Activated CD4-positive, CD25-positive, alpha-beta regulatory T cell (primary cell): ENCODE results near the gene CFC1B.
"Not testable (repeated sequence)": the region's sequence is repeated elsewhere in the genome, so short reads cannot be mapped to it uniquely, and the experiment has no call there.

Experiments used
- DNase-seq, 4 experiments: peaks; one replicate each; lab custom pipeline; 2025; lab: John Stamatoyannopoulos, UW

The CFC1B gene

DNA sequence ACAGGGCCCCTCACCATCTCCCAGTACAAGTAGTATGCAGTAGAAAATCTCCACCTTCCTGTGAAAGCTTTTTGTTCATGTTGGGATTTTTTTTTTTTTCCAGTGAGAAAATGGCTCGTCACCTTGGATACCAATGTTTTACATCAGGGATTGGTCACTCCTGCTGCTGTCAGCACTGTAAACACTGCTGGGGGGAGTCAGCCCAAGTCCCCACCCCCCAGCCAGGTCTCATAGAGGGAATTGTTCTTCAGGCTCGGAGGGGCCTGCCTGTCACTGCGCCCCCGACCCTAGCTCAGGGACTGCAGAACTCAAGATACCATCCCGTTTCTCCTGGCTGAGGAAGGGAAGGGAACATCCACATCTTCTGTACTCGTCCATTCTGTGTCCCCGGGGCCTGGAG lies at the start of gene CFC1B:
Gene CFC1B (plus strand): TSS at position 231 of the 400 bp plus-strand sequence. CDS start 263 bp downstream, outside the sequence.
- not testable (repeated sequence) for DNase-seq

DNA sequence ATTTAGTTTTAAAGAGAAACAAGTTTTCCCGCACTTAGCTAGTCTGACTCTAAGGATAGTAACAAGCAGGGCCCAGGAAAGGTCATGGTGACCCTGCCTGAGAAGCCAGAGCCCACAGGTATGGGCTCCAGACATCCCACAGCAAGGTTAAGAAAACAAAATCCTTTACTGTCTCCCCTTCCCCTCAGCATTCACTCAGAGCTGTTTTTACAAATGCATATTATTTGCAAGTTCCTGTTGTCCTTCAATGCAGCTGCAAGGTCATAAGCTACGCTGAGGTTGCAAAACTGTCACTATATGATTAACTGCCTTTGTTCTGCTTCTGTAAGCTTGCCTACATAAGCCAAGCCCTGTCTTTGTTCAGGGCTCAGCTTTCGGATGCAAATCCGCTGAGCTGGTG lies 29.9 kb upstream of the CFC1B start:
- DNase-seq: not testable (repeated sequence)

DNA sequence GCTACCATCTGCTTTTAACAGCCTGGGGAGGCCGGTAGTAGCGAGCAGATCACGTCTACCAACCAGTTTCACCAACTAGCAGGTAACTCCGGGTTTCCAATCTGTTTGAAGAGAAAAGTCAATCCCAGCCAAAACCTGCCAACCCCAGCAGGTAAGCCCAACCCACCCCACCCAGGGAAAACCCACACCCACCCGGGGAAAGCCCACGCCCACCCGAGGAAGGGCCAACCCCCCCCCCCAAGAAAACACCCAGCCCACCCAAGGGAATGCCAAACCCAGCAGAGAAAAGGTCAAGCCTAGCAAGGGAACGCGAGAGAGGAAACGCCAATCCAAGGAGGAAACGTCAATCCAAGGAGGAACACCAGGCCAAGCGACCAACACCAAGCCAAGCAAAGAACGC lies 11.8 kb upstream of the CFC1B start, which contains the start of gene POTEI:
Gene POTEI (minus strand): TSS at position 101 of the 400 bp plus-strand sequence. CDS start 93 bp downstream, at position 8.
- DNase-seq: not testable (repeated sequence)

DNA sequence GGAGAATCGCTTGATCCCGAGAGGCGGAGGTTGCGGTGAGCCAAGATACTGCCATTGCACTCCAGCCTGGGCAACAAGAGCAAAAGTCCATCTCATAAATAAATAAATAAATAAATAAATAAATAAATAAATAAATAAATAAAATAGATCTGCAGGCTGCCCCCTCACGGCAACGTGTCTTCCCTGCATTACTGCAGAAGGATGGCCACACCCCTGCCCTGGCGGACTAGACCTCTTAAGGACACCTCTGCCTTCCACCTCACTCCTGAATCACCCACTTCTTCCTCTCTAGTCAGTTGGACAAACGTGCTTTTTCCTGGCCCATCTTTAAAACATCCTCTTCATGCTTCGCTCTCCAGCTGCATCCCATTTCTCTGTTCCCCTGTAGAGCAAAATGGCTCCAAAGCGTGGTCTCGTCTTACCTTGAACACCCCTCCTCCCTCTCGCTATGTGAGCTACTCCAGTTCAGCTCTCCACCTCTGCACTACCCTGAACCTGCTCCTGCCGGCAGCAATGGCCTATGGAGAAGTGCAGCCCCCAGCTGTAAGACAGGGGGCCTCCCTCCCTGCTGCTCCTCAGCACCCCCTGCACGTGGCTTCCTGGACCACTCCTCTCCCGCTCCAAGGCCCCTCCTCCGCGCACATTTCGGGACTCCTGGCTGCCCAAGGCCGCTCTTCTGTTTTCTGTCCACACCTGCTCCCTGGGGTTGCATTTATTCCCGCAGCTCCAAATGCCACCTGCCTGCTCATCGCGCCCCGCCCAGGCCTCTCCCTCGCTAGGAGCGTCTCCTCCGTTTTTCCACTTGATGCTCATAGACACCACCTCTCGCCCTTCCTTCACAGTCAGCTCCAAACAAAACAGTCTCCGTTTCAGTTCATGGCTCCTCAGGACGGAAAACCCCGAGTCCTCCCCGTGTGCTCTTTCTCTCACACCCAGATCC lies 9.9 kb upstream of the CFC1B start:
- not testable (repeated sequence) for DNase-seq

DNA sequence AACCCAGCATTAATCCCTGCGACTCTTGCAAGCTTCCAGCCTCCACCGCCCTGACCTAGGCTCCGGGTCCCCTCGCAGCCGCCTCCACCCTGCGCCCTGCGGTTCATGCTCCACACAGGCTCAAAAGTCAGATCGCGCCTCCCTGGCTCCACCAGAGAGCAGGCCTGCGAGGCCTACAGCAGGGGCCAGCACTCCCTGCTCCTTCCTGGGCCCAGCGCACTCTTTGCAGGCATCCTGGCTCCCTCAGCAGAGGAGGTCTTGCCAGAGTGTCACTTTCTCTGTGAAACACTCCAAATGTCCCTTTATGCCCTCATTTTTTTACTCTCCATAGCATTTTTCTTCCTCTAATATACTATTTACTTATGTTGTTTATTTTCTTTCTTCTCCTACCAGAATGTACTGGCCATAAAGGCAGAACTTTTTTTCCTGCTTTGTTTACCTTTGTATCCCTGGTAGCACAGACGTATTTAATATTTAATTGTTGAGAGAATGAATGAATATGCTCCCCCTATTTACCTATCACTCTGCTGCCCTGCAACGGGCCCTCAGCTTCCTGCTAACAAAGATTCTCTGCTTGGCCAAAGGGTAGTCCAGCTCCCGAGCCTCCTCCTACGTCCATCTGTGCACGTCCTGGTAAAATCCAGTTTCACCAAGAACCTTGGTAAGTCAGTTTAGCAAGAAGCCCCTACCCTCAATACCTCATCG lies 9.1 kb upstream of the CFC1B start:
- not testable (repeated sequence) for DNase-seq

DNA sequence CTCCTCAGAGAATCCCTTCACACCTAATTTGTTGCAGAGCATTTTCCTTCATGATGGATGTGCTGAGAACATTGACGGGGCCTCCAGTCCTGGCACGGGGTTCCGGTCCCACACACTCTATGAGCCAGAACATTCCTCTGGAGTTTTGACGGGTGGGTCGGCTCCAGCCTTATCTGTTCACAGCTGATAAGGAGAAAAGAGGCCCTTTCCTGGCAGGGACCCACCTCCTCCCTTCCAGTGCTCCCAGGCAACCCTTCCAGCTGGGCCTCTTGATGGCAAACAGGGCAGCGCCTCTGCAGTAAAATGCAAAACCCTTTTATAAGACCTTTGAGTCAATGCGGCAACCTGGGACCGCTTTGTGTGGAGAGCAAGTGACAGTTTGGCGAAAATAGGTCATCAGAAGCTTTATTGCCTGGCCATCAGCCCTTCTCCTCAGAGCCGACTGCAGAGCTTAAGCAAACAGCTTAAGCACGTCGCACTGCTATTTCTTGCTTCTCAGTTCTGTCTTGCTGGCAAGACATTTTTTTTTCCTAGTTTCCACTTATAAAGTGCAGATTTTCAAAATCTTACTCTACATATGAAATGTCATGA lies 2.4 kb upstream of the CFC1B start:
- not testable (repeated sequence) for DNase-seq

DNA sequence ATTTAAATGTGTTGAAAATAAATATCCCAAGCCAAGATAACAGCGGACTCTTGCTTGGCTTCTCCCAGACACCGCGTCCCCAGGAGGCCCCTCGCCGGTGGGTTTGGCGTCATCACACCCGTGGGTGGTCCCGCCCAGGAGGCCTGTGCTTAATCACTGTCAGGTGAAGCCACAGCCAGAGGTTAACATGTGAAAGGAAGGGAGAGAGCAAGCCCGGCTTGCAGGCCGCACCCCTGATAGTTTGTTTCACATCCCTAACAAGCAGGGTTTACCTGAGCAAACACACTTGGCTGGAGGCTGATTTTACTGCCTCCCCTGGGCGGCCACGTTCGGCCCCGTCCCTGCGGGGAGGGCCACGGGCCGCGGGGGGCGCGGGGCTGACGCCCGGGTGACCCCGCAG lies 1.4 kb downstream of the CFC1B start:
- DNase-seq: not testable (repeated sequence)

DNA sequence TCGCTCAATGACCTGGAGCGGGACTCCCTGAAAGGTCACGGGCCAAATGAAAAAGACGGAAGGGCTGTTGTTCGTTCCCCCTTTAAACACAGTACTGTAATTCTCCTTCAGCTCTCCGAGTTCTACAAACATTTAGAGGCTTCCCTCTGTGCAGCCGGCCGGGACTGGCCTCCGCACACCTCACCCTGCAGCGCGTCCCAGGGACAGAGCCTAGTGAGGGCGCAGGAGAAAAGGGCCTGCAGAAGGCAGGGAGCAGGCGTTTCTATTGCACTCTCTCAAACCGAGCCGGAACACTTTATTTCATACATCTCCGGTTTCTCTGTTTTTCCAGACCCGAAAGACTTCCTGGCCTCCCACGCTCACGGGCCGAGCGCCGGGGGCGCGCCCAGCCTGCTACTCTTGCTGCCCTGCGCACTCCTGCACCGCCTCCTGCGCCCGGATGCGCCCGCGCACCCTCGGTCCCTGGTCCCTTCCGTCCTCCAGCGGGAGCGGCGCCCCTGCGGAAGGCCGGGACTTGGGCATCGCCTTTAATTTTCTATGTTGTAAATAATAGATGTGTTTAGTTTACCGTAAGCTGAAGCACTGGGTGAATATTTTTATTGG lies 6.4 kb downstream of the CFC1B start:
- not testable (repeated sequence) for DNase-seq

DNA sequence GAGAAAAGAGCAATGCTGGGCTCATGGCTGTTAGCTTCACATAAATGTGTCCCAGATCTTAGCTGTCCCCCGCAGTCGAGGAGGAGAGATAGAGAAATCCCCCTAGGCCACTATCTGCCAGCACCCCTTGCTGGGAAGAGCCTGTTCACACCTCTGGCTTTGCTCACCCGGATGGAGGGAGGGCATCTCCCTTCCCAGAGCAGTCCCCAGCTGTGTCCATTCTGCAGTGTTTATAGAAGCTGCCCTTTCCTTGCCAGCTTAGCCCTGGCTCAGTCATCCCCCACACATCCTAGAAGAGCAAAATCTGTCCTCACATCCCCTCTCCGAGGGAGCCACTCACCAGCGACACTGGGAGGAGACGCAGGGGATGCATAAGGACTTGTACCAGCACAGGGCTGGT lies 8.5 kb downstream of the CFC1B start:
- not testable (repeated sequence) for DNase-seq

DNA sequence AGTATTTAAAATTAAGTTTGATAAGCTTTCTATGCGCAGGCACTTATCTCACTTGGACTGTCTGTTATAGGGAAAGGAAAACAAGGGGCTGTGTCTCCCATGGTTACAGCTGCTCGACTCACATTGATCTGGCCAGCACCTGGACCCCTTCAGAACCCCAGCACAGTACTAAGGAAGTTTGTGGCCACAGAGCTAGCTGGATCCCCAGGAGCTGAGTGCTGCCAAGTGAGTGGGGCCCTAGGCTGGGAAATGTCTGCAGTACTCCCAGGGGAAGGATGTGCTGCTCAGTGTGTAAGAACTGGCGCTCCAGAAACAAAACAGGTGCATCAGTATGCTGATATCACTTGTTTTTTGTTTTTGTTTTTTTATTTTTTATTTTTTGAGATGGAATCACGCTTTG lies 9.2 kb downstream of the CFC1B start:
- DNase-seq: not testable (repeated sequence)

DNA sequence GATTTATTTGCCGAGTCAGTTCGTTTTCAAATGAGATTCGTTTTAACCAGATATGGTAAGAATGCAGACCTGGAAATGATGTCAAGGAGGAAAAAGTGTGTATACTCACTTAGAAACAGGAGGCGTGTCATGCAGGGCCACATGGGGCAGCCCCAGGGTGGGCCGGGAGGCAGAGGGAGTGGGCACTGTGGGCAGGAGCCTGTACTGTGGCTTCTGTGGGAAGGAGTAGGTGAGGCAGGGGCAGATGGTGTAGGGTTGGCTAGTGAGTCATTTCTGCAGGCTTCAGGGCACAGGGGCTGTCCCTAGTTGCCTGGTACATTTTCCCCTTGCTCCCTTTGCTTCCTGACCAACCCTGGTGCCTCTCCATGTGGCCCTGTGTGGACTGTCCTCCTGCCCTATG lies 10.2 kb downstream of the CFC1B start:
- DNase-seq: not testable (repeated sequence)

DNA sequence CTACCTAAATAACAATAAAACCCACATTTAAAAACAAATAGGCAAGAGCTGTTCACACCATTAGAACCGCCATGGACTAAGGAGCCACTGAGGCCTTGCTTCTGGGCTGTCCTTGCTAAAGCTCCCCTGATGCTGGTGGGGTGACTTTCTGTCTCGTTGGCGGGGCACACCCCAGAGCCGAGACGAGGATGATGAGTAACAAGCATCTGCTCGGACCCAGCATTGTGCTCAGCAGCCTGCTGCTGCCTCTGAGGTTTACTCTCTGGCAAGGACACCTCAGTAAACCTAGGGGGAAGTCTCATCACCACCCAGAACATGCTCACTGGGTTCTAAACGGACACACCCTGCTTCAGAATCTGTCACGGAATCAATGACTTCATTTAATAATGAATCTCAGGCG lies 10.7 kb downstream of the CFC1B start:
- not testable (repeated sequence) for DNase-seq

DNA sequence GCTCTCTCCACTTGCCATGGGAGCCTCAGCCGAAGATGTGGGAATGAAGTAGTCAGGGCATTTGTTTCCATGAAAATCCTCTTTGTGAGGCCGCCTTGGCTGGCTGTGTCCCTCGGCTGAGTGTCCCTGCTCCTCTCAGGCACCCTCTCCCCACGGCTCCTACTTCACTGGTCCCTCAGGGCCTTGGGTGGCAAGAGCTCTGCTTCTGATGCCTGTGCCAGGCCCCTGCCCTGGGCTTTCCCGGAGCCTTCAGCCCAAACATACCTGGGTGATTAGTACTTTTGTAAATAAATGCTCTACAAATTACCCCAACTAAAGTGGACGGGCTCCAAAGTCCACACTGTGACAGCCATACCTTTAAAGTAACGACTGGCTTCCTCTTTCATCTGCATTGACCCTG lies 15.6 kb downstream of the CFC1B start:
- not testable (repeated sequence) for DNase-seq

DNA sequence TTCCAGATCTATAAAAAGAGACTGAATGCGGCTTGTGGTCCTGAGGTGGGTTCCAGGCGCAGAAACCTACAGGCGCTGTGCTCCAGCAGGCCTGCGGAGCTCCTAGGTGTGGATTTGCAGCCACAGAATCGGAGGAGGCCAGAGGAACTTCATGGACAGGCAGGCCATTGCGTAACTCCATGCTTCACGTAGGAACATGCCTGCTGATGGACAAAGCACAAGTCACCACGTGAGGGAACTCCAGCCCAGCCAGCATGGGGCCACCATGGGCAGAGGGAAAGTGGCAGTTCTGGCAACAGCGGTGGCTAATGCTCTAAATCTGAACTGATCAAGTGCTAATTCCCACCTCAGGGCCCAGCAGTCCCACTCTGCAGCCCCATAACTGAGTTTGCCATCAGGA lies 17.2 kb downstream of the CFC1B start:
- DNase-seq: not testable (repeated sequence)

DNA sequence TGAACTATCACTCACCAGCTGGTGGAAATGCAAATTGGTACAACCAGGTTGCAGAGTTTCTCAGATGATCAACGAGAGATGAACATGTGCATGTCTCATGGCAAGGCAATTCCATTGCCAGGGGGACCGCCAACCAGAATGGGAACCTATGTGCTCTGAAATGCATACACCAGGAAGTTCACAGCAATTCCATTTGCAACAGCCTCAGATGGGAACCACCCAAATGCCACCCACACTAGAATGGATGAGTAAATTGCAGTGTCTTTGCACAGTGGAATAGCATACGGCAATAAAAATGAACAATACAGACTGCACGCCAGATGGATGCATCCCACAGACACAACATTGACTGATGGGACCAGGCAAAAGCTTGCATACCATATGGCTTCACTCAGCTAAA lies 21.8 kb downstream of the CFC1B start:
- DNase-seq: not testable (repeated sequence)

DNA sequence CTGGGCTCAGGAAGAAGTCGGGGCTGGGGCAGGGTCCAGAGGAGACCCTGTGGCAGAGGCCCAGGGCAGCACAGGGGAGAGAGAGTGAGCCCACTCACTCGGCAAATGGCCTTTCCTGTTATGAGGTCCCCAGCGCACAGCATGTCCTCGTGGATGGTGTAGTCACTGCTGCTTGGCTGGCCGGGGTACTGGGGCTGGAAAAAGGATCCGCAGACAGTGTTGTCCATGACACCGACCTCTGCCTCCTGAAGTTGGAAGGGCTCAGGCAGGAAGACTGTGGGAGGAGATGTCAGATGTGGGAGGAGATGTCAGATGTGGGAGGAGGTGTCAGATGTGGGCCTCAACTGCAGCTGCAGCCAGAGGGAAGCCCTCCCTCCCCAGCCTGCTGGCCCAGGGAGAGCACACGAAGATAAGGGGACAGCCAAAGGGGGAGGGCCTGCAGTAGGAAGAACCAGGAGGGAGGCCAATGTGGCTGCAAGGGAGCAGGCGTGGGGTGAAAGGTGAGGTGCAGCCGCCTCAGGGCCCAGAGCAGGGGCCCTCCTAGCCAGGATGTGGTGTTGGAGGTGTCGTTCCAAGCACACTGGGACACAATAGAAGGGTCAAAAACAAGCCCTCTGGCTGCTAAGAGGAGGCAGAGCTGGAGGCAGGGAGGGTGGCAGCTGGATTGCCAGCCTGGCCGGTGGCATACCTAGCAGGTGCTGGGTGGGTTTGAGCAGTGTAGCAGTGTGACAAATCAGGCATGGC lies 22.9 kb downstream of the CFC1B start:
- DNase-seq: not testable (repeated sequence)

DNA sequence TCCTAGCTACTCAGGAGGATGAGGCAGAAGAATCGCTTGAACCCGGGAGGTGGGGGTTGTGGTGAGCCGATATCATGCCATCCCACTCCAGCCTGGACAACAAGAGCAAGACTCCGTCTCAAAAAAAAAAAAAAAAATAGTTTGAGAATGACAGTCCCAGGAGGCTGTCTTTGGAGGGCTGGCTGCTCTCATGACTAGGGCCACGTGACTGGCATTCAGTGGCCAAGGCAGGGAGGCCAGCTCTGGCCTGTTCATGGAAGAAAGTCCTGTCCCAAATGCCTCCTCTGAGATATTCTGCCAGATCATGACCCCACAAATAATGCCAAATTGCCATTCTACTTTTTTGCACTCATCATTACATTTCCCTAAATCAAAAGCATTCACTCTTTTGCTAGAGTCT lies 24.0 kb downstream of the CFC1B start:
- not testable (repeated sequence) for DNase-seq

DNA sequence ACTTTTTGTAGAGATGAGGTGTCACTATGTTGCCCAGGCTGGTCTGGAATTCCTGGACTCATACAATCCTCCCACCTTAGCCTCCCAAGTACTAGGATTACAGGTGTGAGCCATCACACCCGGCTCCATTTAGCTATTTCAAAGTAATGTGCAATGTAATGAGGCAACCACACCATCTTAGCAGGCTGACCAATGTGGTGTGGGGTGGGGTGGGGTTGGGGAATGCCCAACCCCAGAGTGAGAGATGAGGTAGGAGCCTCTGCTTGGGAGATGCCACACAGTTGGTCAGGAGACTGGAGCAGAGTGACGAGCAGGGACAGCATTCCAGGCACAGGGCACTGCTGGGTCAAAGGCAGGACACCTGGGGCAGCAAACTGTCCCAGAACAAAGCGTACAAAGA lies 27.4 kb downstream of the CFC1B start:
- DNase-seq: not testable (repeated sequence)

DNA sequence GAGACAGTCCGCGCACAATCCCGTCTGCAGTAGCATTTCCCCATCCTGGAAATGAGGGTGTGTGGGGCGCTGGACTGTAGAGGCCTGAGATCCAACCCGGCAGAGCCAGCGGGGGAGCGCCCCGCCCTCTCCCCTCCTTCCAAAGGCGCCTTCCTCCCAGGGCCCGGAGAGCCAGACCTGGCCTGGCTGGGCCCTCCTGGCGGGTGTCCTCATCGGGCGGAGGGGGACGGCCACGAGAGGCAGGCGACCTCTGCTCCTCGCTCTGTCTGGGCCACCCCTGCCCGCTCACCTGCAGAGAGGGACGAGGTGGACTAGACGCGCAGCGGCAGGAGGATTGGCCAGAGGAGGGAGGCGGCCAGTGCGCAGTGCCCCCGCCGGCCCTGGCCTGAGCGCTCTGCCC lies 28.5 kb downstream of the CFC1B start:
- not testable (repeated sequence) for DNase-seq

DNA sequence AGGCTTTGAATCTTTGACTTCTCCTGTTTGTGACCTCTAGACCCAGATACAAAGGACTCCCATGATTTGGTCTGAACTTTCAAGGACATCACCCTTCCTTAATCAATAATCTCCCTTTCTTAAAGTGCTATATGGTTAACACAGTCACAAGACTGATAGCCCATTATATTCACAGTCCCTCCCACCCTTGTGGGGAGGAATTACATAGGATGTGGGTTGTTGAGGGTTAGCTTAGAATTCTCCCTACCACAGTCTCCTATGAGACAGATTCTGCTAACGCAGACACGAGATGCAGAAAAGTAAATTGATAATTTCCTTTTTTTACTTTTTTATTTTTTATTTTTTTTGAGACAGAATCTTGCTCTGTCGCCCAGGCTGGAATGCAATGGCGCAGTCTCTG lies 33.2 kb downstream of the CFC1B start:
- DNase-seq: not testable (repeated sequence)

DNA sequence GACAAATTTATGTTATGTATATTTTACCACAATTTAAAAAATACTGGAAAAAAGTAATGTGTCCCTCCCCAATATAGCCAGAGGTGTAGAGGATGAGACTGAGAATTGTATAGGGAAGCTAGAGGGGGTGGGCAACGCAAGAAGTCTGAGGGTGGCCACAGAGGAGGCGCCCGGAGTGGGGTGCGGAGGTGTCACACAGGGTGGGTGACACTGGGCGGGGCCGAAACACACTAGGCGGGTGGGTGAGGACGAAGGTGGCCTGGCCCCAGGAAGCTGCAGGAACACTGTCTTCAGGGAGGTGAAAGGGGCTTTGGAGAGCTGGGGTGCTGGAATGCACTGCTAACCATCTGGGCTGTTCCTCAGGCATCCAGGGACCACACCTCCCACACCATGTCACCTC lies 35.4 kb downstream of the CFC1B start:
- not testable (repeated sequence) for DNase-seq
